ENCODE results near the gene SH3D21.

SH3D21 gene

GRCh38 chr1:36304521-36304920 is 1.6 kb upstream of the SH3D21 start:
- Histone ChIP-seq H3K9me3 (ENCODE audit: severe bottlenecking) (no peaks in the 10 kb centered on the region), H3K4me1 (ENCODE audit: insufficient read depth, poor library complexity, severe bottlenecking) (peaks cover 20% of the 10 kb centered on the region), H3K4me3 (ENCODE audit: severe bottlenecking) (no peak overlapping the region), H3K27ac (ENCODE audit: poor library complexity, severe bottlenecking) (peak overlapping the region; percentile 87), H3K36me3 (ENCODE audit: low read depth) (peaks cover 60% of the 10 kb centered on the region), H3K27me3 (ENCODE audit: insufficient read depth, poor library complexity, severe bottlenecking) (no peaks in the 10 kb centered on the region)
- DNase-seq (ENCODE audit: low spot score) = no peak
- TF ChIP-seq CTCF (IDR thresholded peaks at IDR 0.05; ENCODE audit: poor library complexity, severe bottlenecking) = no peak
- ATAC-seq (ENCODE audit: low read depth) = no peak

GRCh38 chr1:36304970-36305914 is 926 bp upstream of the SH3D21 start:
- Histone ChIP-seq H3K27ac (ENCODE audit: poor library complexity, severe bottlenecking) (peak overlapping the region; percentile 87), H3K36me3 (ENCODE audit: low read depth) (peaks cover 64% of the 10 kb centered on the region), H3K9me3 (ENCODE audit: severe bottlenecking) (no peaks in the 10 kb centered on the region), H3K4me3 (ENCODE audit: severe bottlenecking) (no peak overlapping the region), H3K4me1 (ENCODE audit: insufficient read depth, poor library complexity, severe bottlenecking) (peaks cover 16% of the 10 kb centered on the region), H3K27me3 (ENCODE audit: insufficient read depth, poor library complexity, severe bottlenecking) (no peaks in the 10 kb centered on the region)
- ATAC-seq (ENCODE audit: low read depth) (no peak), DNase-seq (ENCODE audit: low spot score) (no peak)
- no peak for TF ChIP-seq CTCF (IDR thresholded peaks at IDR 0.05; ENCODE audit: poor library complexity, severe bottlenecking)

- Histone ChIP-seq H3K27ac (ENCODE audit: poor library complexity, severe bottlenecking) (peak overlapping the region; percentile 87), H3K36me3 (ENCODE audit: low read depth) (peaks cover 63% of the 10 kb centered on the region), H3K4me3 (ENCODE audit: severe bottlenecking) (peak overlapping the region; percentile 58), H3K4me1 (ENCODE audit: insufficient read depth, poor library complexity, severe bottlenecking) (peaks cover 10% of the 10 kb centered on the region), H3K27me3 (ENCODE audit: insufficient read depth, poor library complexity, severe bottlenecking) (no peaks in the 10 kb centered on the region), H3K9me3 (ENCODE audit: severe bottlenecking) (no peaks in the 10 kb centered on the region)
- DNase-seq (ENCODE audit: low spot score) = no peak
- no peak for TF ChIP-seq CTCF (IDR thresholded peaks at IDR 0.05; ENCODE audit: poor library complexity, severe bottlenecking)
- ATAC-seq (ENCODE audit: low read depth) = peak; percentile 14
These were observed 306 bp upstream of the SH3D21 start for GRCh38 chr1:36305915-36306209.

- no peaks in the 10 kb centered on the region for H3K9me3 ChIP-seq (ENCODE audit: severe bottlenecking)
- H3K27me3 ChIP-seq (ENCODE audit: insufficient read depth, poor library complexity, severe bottlenecking) = no peaks in the 10 kb centered on the region
- DNase-seq (ENCODE audit: low spot score) (peak; percentile 91), ATAC-seq (ENCODE audit: low read depth) (peak; percentile 90)
- peak overlapping the region; percentile 58 for H3K4me3 ChIP-seq (ENCODE audit: severe bottlenecking)
- peaks cover 62% of the 10 kb centered on the region for H3K36me3 ChIP-seq (ENCODE audit: low read depth)
- H3K4me1 ChIP-seq (ENCODE audit: insufficient read depth, poor library complexity, severe bottlenecking) = peaks cover 8% of the 10 kb centered on the region
- no peak for TF ChIP-seq CTCF (IDR thresholded peaks at IDR 0.05; ENCODE audit: poor library complexity, severe bottlenecking)
- H3K27ac ChIP-seq (ENCODE audit: poor library complexity, severe bottlenecking) = peak overlapping the region; percentile 87
These were observed 811 bp downstream of the SH3D21 start for GRCh38 chr1:36306902-36307456.

Data from RWPE2 (cell line).